Measurements from ENCODE around the gene RAPGEF1. TPM values are rescaled to one million over a fixed set of nuclear protein-coding genes. Genes with fewer than 3 reads are reported as not detected.

Gene RAPGEF1
- total RNA-seq, 2 donors from 2014 or later, result 28.6 to 63.8 TPM

DNA sequence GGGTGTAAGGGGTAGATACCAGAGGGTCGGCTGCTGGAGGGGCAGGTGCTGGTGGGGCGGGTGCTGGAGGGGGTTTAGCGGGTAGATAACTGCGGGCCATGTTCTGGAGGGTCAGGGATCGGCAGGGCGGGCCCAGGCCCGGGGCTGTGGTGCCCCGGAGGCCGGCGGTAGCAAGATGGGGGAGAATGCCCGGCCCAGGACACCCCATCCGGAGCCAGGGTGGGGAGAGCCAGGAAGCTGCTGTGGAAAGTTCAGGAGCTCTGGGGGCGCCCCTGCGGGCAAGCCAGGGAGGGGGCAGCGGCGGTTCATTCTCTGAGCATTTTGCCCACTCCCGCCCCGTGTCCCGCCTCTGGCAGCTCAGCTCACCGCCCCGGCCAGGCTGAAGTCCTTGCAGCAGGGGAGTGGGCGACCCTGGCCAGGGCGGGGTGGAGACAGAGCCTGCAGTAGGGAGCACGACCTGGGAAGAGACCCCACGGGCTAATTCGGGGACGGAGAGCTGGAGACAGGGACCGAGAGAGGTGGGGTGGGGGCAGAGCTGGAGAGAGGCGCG lies 194.0 kb downstream of the RAPGEF1 start:
- TF ChIP-seq, protein P1, sequence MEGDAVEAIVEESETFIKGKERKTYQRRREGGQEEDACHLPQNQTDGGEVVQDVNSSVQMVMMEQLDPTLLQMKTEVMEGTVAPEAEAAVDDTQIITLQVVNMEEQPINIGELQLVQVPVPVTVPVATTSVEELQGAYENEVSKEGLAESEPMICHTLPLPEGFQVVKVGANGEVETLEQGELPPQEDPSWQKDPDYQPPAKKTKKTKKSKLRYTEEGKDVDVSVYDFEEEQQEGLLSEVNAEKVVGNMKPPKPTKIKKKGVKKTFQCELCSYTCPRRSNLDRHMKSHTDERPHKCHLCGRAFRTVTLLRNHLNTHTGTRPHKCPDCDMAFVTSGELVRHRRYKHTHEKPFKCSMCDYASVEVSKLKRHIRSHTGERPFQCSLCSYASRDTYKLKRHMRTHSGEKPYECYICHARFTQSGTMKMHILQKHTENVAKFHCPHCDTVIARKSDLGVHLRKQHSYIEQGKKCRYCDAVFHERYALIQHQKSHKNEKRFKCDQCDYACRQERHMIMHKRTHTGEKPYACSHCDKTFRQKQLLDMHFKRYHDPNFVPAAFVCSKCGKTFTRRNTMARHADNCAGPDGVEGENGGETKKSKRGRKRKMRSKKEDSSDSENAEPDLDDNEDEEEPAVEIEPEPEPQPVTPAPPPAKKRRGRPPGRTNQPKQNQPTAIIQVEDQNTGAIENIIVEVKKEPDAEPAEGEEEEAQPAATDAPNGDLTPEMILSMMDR (IDR thresholded peaks at IDR 0.05), result no peak
- TF ChIP-seq POLR2A (IDR thresholded peaks at IDR 0.05), result no peak
- TF ChIP-seq POLR2AphosphoS5 (IDR thresholded peaks at IDR 0.05), result no peak
- no peaks in the 10 kb centered on the region for H3K36me3 ChIP-seq
- H3K9me3 ChIP-seq, result no peaks in the 10 kb centered on the region
- peaks cover 8% of the 10 kb centered on the region for H3K4me1 ChIP-seq (replicated peaks)
- intact Hi-C loops (cut with DNase I), result no loop called here
- 2% methylated on average over 30 of the region's 30 CpGs for WGBS
- H3K27ac ChIP-seq, result peak overlapping the region in 1 of 2 donors; percentile 70
- no peak for DNase-seq (ENCODE audit: low spot score)
- H3K27me3 ChIP-seq (replicated peaks; ENCODE audit: insufficient read depth), result no peaks in the 10 kb centered on the region
- peak overlapping the region; percentile 27 to 41 for H3K4me3 ChIP-seq

DNA sequence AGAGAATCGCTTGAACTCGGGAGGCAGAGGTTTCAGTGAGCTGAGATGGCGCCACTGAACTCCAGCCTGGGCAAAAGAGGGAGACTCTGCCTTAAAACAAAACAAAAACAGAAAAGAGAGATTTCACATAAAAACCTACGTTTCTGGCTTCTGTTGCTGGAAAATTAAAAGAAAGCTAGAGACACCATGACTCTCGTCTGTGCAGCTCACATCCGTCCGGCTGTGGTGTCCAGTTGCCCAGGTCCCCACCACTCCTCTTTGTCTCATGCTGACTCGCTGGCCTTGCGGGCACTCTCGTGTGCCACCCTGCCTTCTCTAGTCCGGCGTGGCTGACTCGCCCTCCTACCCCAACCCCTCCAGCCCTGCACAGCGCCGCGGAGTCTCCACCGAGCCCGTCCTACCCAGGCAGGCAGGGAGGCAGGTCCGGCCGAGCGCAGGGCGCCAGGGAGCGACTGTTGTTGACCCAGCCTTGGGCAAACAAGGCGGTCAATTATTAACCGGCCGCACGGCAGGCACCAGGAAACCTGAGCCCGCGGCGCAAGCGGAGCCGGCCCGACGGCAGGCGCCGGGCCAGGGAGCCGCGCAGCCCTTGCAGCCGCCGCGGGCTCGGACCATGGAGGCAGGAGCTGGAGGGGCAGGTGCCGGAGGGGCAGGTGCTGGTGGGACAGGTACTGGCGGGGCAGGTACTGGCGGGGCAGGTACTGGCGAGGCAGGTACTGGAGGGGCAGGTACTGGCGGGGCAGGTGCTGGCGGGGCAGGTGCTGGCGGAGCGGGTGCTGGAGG lies 194.7 kb downstream of the RAPGEF1 start, which contains the start of gene PRRT1B:
Gene PRRT1B, plus strand, starts transcription at position 521 of the 783 bp plus-strand sequence. Its CDS starts 93 bp downstream, at position 614.
- Histone ChIP-seq H3K4me1 (replicated peaks) (peaks cover 8% of the 10 kb centered on the region), H3K4me3 (peak within 1 kb of the TSS; percentile 27 to 41), H3K9me3 (no peaks in the 10 kb centered on the region), H3K27ac (peak within 1 kb of the TSS; percentile 56 to 70), H3K27me3 (replicated peaks; ENCODE audit: insufficient read depth) (no peaks in the 10 kb centered on the region), H3K36me3 (no peaks in the 10 kb centered on the region)
- whole genome bisulfite sequencing, result 21% methylated on average over 38 of the region's 50 CpGs
- TF ChIP-seq, protein P1 (IDR thresholded peaks at IDR 0.05), result no peak
- TF ChIP-seq POLR2A (IDR thresholded peaks at IDR 0.05), result no peak
- no peak for TF ChIP-seq POLR2AphosphoS5 (IDR thresholded peaks at IDR 0.05)
- intact Hi-C loops (cut with DNase I), result no loop called here
- DNase-seq (ENCODE audit: low spot score), result peak; percentile 75

DNA sequence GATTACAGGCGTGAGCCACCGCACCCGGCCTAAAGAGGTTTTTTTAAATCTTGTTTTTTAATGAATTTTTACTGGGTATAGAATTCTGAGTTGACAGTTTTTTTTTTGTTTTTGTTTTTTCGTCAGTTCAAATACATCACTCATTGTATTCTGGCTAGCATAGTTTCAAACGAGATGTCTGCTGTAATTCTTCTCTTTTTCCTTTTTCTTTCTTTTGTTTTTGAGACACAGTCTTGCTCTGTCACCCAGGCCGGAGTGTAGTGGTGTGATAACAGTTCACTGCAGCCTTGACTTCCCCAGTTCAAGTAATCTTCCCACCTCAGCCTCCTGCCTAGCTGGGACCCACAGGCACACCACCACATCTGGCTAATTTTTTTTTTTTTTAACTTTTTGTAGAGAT lies 196.7 kb downstream of the RAPGEF1 start:
- 94% methylated on average over 6 of the region's 6 CpGs for WGBS
- no peaks in the 10 kb centered on the region for H3K36me3 ChIP-seq
- H3K27me3 ChIP-seq (replicated peaks; ENCODE audit: insufficient read depth), result no peaks in the 10 kb centered on the region
- intact Hi-C loops (cut with DNase I), result no loop called here
- TF ChIP-seq POLR2AphosphoS5 (IDR thresholded peaks at IDR 0.05) (no peak), POLR2A (IDR thresholded peaks at IDR 0.05) (no peak)
- TF ChIP-seq, protein P1 (IDR thresholded peaks at IDR 0.05), result no peak
- H3K4me3 ChIP-seq, result no peak overlapping the region
- H3K9me3 ChIP-seq, result no peaks in the 10 kb centered on the region
- DNase-seq (ENCODE audit: low spot score), result no peak
- H3K27ac ChIP-seq, result no peak overlapping the region
- peaks cover 8% of the 10 kb centered on the region for H3K4me1 ChIP-seq (replicated peaks)

DNA sequence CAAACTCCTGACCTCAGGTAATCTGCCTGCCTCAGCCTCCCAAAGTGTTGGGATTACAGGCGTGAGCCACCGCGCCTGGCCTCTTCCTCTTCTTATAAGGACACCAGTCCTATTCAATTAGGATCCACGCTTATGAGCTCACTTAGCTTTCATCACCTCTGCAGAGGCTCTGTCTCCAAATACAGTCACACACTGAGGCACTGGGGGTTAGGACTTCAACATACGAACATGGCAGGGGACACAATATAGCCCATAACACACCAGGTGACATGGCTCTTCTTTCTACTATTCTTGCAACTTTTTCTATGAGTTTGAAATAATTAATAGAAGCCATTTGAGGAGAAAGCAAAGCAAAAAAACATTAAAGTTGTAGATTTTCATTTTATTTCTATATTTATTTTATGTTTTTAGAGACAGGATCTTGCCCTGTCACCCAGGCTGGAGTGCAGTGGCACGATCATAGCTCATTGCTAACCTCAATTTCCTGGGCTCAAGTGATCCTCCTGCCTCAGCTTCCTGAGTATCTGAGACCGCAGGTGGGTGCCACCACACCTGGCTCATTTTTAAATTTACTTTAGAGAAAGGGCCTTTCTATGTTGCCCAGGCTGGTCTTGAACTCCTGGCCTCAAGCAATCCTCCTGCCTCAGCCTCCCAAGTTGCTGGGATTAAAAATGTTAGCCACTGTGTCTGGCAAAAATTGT lies 200.5 kb downstream of the RAPGEF1 start:
- intact Hi-C loops (cut with DNase I), result no loop called here
- WGBS, result 86% methylated on average over 7 of the region's 7 CpGs
- H3K4me3 ChIP-seq, result no peak overlapping the region

More for the DNA sequence above, 200.5 kb downstream of the RAPGEF1 start:
- Histone ChIP-seq H3K36me3 (no peaks in the 10 kb centered on the region), H3K9me3 (no peaks in the 10 kb centered on the region), H3K4me1 (replicated peaks) (no peaks in the 10 kb centered on the region), H3K27me3 (replicated peaks; ENCODE audit: insufficient read depth) (no peaks in the 10 kb centered on the region), H3K27ac (no peak overlapping the region)
- DNase-seq (ENCODE audit: low spot score), result no peak
- TF ChIP-seq POLR2A (IDR thresholded peaks at IDR 0.05), result no peak
- TF ChIP-seq, protein P1 (IDR thresholded peaks at IDR 0.05), result no peak
- TF ChIP-seq POLR2AphosphoS5 (IDR thresholded peaks at IDR 0.05), result no peak
